ENCODE data around the gene TUBGCP3. TPM values are rescaled to one million over a fixed set of nuclear protein-coding genes. Genes with fewer than 3 reads are reported as not detected.
"Not testable (repeated sequence)": the region's sequence is repeated elsewhere in the genome, so short reads cannot be mapped to it uniquely, and the experiment has no call there.

Gene TUBGCP3
- total RNA-seq, 1 experiment from 2014 or later, result 19.2 TPM

DNA sequence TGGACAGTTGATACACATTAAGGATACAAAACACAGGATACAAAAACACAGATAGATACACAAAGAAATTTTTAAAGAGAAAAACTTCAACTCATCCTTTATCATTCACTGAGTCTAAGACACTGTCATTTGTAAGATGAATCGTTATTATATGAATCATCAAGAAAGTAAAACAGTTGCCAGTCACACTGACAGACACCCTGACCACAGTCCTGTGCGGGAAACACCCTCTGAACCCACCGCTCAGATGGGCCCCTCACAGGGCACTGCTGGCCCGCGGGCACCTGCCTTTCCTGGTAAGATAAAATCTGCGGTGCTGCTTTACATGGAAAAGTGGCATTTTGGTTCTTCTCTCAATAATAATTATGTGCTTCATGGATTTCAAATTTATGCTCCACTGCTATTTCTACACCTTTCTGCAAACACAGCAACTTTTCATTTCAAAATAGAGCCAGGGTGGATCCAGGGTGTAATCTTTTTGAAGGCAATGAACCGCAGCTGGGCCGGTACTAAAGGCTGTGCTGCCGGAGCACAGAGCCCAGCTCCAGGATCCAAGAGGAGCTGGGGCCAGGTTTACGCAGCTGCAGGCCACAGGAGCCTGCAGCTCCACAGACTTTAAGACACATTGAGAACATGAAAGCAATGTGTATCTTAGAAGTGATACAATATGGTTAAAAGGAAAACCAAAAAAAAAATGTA, 76.8 kb downstream of the TUBGCP3 start:
- H3K4me3 ChIP-seq (ENCODE audit: insufficient read depth, low read depth, low read length), result no peak overlapping the region
- peaks cover 3% of the 10 kb centered on the region for H3K36me3 ChIP-seq (replicated peaks; ENCODE audit: control insufficient read depth, insufficient read depth, low read length)
- DNase-seq, result no peak
- H3K27me3 ChIP-seq (ENCODE audit: control insufficient read depth, insufficient read depth, low read length), result no peaks in the 10 kb centered on the region

DNA sequence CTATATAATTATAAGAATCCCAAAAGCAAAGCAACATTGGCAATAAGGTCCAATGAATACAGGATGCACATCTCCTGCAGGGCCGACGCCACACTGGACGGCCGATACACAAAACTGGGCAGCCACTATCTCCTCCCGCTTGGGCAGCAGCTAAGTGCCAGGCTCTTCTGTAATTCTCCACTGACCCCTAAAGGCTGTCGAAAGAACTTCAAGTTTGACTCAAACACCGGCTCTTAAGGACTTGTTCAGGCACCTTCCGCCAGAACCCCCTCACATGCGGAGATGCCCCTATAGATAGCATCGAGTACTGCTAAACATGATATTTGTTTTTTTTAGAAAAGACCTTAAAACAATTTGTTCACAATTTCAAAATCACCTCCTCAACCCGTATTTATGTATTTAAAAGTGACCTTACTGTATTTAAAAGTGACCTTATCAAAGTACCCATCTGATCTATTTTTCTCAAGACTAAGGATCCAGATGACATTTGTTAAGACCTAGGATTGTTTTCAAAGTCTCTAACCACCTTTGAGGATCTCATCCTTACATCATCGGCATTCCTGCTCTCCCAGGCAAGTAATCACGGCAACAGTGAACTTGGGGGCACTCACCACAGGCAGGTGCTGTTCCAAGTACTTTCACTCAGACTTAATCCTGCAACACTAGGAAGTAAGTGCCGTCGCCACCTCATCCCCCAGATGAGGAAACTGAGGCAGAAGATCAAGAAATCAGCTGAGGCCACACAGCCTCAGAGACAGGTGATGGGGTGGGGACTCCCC, 77.8 kb downstream of the TUBGCP3 start:
- Histone ChIP-seq H3K36me3 (replicated peaks; ENCODE audit: control insufficient read depth, insufficient read depth, low read length) (peaks cover under 1% of the 10 kb centered on the region), H3K27me3 (ENCODE audit: control insufficient read depth, insufficient read depth, low read length) (no peaks in the 10 kb centered on the region), H3K4me3 (ENCODE audit: insufficient read depth, low read depth, low read length) (no peak overlapping the region)
- DNase-seq, result peak; percentile 91

DNA sequence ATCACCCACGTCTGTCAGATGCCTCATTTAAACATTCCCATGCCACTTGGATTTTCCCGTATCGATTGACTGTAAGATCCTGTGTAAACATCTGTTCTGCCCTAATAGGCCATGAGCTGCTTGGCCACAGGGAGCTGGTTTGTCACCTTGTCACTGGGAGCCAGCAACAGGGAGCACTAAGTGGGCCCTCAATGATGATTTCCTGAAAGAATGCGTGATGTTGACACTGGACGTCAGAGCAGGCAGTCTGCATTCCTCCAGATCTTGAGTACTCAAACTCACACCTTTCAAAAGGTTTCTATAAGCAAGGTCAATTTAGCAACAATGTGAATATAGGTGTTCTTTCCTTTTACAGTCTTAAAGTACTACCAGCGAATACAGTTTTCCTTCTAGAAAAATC, 78.8 kb downstream of the TUBGCP3 start:
- Histone ChIP-seq H3K4me3 (ENCODE audit: insufficient read depth, low read depth, low read length) (no peak overlapping the region), H3K36me3 (replicated peaks; ENCODE audit: control insufficient read depth, insufficient read depth, low read length) (peaks cover 5% of the 10 kb centered on the region), H3K27me3 (ENCODE audit: control insufficient read depth, insufficient read depth, low read length) (no peaks in the 10 kb centered on the region)
- no peak for DNase-seq

DNA sequence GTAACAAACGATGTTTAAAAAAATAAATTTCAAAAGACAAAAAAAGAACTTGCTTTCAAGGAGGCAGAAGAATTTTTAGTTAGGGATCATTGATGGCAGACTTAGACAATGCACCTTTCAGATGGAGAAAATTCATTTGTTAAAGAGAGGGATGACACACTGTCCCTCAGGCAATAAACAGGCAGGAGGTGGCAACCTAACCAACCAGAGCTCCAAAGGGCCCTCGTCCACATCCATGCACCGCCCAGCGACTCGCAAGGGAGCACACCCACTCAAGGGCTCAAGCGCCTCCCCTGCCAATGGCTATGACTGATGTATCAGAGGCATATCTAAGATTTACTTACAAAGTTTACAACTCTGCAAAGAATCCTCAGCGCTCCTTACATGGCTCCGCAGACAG, 81.9 kb downstream of the TUBGCP3 start:
- DNase-seq, result no peak

DNA sequence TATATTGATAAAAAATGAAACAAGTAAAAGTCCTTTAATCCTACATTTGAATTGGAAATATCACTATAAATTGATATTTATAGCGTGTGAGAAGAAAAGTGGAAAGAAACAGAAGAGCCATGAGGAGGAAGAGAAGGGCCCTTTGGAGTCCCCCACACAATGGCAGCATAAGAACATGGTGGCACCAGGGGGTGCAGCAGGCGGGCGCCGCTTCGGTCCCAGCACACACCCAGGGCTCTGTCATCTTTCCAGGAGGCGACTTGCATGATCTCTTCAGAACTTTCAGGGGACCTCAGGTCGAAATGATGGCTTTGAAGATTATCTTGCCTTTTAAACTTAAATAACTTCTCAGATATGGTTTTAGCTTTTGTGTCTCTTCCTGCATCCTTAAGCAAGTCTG, 91.8 kb downstream of the TUBGCP3 start:
- no peak for DNase-seq
- no peaks in the 10 kb centered on the region for H3K27me3 ChIP-seq (ENCODE audit: control insufficient read depth, insufficient read depth, low read length)
- H3K36me3 ChIP-seq (replicated peaks; ENCODE audit: control insufficient read depth, insufficient read depth, low read length), result peaks cover 7% of the 10 kb centered on the region
- no peak overlapping the region for H3K4me3 ChIP-seq (ENCODE audit: insufficient read depth, low read depth, low read length)

More for the DNA sequence above, 81.9 kb downstream of the TUBGCP3 start:
- Histone ChIP-seq H3K36me3 (replicated peaks; ENCODE audit: control insufficient read depth, insufficient read depth, low read length) (peaks cover 5% of the 10 kb centered on the region), H3K27me3 (ENCODE audit: control insufficient read depth, insufficient read depth, low read length) (no peaks in the 10 kb centered on the region), H3K4me3 (ENCODE audit: insufficient read depth, low read depth, low read length) (no peak overlapping the region)

DNA sequence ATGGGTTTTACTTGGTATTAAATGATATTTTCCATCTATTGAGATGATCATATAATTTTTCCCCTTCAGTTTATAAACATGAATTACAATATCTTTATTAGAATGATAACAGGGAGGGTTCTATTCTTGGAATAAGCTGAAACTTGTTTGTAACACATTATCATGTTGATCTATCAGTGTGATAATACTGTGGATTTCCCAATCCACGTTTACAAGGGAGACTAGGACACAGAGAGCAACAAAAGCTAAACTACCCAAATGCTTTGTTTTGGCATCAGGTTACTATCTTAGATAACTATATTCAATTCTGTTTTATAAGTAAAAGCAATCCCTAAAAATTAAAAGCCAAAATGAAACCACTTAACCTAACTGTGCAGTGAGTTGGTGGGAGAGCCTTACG, 92.5 kb downstream of the TUBGCP3 start:
- Histone ChIP-seq H3K4me3 (ENCODE audit: insufficient read depth, low read depth, low read length) (no peak overlapping the region), H3K27me3 (ENCODE audit: control insufficient read depth, insufficient read depth, low read length) (no peaks in the 10 kb centered on the region), H3K36me3 (replicated peaks; ENCODE audit: control insufficient read depth, insufficient read depth, low read length) (peaks cover 6% of the 10 kb centered on the region)
- DNase-seq, result no peak

DNA sequence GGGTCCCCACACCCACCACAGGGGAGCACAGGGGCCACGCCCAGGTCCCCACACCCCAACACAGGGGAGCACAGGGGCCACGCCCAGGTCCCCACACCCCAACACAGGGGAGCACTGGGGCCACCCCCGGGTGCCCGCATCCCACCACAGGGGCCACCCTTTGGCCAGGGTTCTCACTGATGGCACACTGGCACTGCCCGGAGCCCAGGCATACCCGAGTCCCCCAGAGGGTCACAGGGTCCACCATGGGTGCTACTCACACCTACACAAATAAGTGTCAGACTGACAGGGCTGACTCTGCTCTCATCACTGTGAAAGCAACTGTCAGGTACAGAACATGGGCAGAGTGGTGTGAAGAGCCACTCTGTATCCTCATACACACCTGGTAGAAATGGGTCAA, 98.8 kb downstream of the TUBGCP3 start:
- Histone ChIP-seq H3K4me3 (ENCODE audit: insufficient read depth, low read depth, low read length) (no peak overlapping the region), H3K27me3 (ENCODE audit: control insufficient read depth, insufficient read depth, low read length) (no peaks in the 10 kb centered on the region), H3K36me3 (replicated peaks; ENCODE audit: control insufficient read depth, insufficient read depth, low read length) (no peaks in the 10 kb centered on the region; the same call in 1 of the 2 replicates)
- no peak for DNase-seq

DNA sequence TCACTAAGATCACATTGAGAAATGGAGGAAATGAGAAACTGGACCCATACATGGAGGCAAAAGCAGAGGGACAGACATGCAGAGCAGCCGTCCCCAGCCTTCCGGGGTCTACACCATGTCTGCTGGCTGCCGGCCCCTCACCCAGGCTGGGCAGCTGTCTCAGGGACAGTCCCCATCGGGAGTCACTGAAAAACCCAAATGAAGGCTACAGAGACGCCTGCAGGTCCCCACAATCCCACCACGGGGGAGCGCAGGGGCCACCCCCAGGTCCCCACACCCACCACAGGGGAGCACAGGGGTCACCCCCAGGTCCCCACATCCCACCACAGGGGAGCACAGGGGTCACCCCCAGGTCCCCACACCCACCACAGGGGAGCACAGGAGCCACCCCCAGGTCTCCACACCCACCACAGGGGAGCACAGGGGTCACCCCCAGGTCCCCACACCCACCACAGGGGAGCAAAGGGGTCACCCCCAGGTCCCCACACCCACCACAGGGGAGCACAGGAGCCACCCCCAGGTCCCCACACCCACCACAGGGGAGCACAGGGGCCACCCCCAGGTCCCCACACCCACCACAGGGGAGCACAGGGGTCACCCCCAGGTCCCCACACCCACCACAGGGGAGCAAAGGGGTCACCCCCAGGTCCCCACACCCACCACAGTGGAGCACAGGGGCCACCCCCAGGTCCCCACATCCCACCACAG, 99.5 kb downstream of the TUBGCP3 start:
- H3K4me3 ChIP-seq (ENCODE audit: insufficient read depth, low read depth, low read length); H3K36me3 ChIP-seq (replicated peaks; ENCODE audit: control insufficient read depth, insufficient read depth, low read length); DNase-seq; H3K27me3 ChIP-seq (ENCODE audit: control insufficient read depth, insufficient read depth, low read length): not testable (repeated sequence)

DNA sequence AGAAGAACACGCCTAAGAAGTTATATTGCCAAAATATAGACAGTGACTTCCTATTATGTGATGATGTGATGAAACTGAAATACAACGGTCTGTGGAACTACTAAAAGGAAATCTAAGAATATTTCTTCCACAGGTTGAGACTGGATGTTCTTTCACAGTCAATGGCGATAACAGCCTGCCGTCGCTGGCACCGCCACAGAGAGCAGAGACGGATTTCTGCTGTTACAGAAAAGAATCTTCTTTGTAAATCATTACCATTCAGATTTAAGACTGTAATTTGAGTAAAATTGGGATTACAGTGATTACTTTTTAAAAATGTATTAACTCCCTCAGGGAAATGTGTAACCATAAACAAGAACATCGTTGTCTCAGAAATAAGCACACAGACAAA, 100.8 kb downstream of the TUBGCP3 start:
- H3K36me3 ChIP-seq (replicated peaks; ENCODE audit: control insufficient read depth, insufficient read depth, low read length), result no peaks in the 10 kb centered on the region
- no peak for DNase-seq
- no peak overlapping the region for H3K4me3 ChIP-seq (ENCODE audit: insufficient read depth, low read depth, low read length)
- H3K27me3 ChIP-seq (ENCODE audit: control insufficient read depth, insufficient read depth, low read length), result no peaks in the 10 kb centered on the region

DNA sequence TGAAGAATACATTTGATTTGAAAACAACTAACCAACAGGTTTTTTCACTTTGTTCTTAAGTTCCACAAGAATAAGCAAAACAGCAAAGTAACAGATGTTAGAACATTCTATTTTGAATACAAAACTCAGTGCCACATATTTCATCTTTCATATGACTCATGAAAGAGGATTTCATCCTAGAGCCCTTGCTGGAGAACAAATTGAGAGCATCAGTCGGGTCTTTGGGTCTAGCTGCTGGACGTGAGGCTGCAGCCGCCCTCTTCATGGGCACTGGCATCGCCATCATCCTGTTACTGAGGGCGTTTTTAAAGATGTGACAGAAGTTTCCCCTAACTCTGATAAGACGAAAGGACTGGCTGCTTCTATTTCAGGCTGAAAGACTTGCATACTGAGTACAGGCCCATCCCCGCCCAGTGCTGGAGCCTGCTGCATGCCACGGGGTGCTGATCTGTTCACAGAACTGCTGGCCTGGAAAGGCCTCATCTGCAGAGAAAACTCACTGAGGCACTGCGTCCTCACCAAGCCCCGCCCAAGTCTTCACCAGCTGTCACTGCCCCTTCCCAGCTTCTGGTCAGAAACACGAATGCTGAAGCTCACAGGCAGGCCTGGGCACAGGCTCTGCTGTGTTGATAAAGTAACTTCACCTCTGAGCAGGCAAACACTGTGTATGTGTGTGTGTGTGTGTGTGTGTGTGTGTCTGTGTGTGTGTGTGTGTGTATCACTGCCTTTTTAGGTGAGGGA, 101.4 kb downstream of the TUBGCP3 start:
- no peak overlapping the region for H3K4me3 ChIP-seq (ENCODE audit: insufficient read depth, low read depth, low read length)
- no peaks in the 10 kb centered on the region for H3K36me3 ChIP-seq (replicated peaks; ENCODE audit: control insufficient read depth, insufficient read depth, low read length)
- no peak for DNase-seq
- no peaks in the 10 kb centered on the region for H3K27me3 ChIP-seq (ENCODE audit: control insufficient read depth, insufficient read depth, low read length)

DNA sequence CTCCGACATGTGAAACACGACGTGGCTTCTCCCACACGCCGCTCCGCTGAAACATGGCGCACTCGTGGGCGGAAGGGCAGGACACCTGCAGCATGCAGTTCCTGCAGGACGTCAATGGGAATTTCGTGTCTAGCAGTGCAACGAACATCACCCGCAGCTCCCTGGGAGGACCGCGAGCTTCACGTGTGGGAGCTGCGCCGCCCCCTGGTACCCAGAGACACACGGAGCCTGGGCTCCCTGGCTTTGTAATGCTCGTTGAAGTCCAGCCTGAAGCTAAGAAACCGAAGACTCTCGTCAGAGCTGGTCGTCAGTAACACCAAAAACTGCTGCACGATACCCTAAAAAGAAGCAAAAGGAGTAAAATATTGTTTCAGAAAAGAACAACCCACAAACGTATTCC, 102.1 kb downstream of the TUBGCP3 start:
- not testable (repeated sequence) for H3K36me3 ChIP-seq (replicated peaks; ENCODE audit: control insufficient read depth, insufficient read depth, low read length); H3K4me3 ChIP-seq (ENCODE audit: insufficient read depth, low read depth, low read length); DNase-seq; H3K27me3 ChIP-seq (ENCODE audit: control insufficient read depth, insufficient read depth, low read length)

DNA sequence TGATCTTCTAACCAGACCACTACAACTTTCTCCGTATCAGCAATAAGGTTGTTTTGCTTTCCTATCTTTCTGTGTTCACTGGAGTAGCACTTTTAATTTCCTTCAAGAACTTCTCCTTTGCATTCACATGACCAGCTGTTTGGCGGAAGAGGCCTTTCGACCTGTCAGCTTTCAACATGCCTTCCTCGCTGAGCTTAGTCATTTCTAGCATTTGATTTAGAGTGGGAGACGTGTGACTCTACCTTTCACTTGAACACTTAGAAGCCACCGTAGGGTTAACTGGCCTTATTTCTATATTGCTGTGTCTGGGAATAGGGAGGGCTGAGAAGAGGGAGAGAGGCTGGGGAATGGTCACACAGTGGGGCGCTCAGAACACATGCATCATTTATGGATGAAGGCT, 104.7 kb downstream of the TUBGCP3 start:
- Histone ChIP-seq H3K4me3 (ENCODE audit: insufficient read depth, low read depth, low read length) (no peak overlapping the region), H3K36me3 (replicated peaks; ENCODE audit: control insufficient read depth, insufficient read depth, low read length) (no peaks in the 10 kb centered on the region), H3K27me3 (ENCODE audit: control insufficient read depth, insufficient read depth, low read length) (no peaks in the 10 kb centered on the region)
- no peak for DNase-seq

DNA sequence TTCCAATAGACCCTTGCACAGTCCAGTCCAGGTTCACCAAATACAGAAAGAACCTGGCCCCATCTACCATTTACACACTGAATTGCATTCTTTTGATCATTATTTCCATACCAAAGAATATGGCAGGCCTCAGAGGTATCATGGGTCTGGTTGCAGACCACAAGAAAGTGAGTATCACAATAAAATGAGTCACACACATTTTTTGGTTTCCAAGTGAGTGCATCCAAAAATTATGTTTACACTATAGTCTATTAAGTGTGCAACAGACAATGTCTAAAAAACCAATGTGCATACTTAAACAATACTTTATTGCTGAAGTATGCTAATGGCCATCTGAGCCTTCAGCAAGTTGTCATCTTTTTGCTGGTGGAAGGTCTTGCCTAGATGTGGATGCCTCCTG, 106.5 kb downstream of the TUBGCP3 start:
- Histone ChIP-seq H3K4me3 (ENCODE audit: insufficient read depth, low read depth, low read length) (no peak overlapping the region), H3K36me3 (replicated peaks; ENCODE audit: control insufficient read depth, insufficient read depth, low read length) (no peaks in the 10 kb centered on the region), H3K27me3 (ENCODE audit: control insufficient read depth, insufficient read depth, low read length) (no peaks in the 10 kb centered on the region)
- no peak for DNase-seq

DNA sequence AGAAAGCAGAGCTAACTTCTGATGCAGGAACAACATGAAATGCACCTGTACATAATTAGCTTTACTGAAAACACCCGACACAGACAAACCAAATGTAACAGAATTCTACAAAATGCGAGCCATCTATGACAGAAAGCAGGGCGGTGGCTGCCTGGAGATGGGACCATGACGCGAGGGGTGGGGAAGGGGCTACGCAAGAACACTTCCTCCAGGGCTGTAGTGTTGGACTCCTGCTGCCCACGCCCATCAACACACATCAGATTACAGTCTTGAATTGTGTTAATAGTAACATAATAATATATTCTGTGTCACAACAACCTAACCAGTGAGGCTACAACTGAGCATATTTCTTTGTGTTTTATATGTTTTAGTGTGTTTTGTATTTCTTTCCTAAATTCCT, 108.6 kb downstream of the TUBGCP3 start:
- Histone ChIP-seq H3K27me3 (ENCODE audit: control insufficient read depth, insufficient read depth, low read length) (no peaks in the 10 kb centered on the region), H3K36me3 (replicated peaks; ENCODE audit: control insufficient read depth, insufficient read depth, low read length) (no peaks in the 10 kb centered on the region), H3K4me3 (ENCODE audit: insufficient read depth, low read depth, low read length) (no peak overlapping the region)
- DNase-seq, result no peak

Data from H7 (cell line).